KOPT-K1 (cell line): Measurements from ENCODE around the gene IL23A.
"Not testable (repeated sequence)": the region's sequence is repeated elsewhere in the genome, so short reads cannot be mapped to it uniquely, and the experiment has no call there.

ENCODE experiments used
- H3K27ac ChIP-seq: fragments of 200-600 bp; sonication (generic); 2 replicates; pipeline ENCODE4 v1.5.1; 2016; ENCODE audit warnings: antibody characterized with exemption, mild to moderate bottlenecking, low read depth, low read length; ENCODE audit not compliant: poor library complexity, severe bottlenecking
- H3K36me3 ChIP-seq: fragments of 200-600 bp; sonication (generic); 2 replicates; pipeline ENCODE4 v1.5.1; 2017; ENCODE audit warnings: antibody characterized with exemption, mild to moderate bottlenecking, low read length, moderate library complexity; ENCODE audit not compliant: insufficient read depth
- H3K9me3 ChIP-seq: fragments of 200-600 bp; sonication (generic); 2 replicates; pipeline ENCODE4 v1.5.1; 2017; ENCODE audit warnings: antibody characterized with exemption, low read length, mild to moderate bottlenecking; ENCODE audit not compliant: insufficient read depth, poor library complexity, severe bottlenecking

IL23A gene

GRCh38 chr12:56315249-56315621, 23.4 kb upstream of the IL23A start:
- peak overlapping the region; percentile 85 for H3K27ac ChIP-seq
- H3K36me3 ChIP-seq, result peaks cover 63% of the 10 kb centered on the region
- no peaks in the 10 kb centered on the region for H3K9me3 ChIP-seq

- Histone ChIP-seq H3K9me3 (no peaks in the 10 kb centered on the region), H3K27ac (peak within 1 kb of the TSS; percentile 85), H3K36me3 (peaks cover 58% of the 10 kb centered on the region)
These were observed 22.8 kb upstream of the IL23A start, which contains the start of gene CNPY2 for GRCh38 chr12:56315622-56316473. Gene CNPY2, minus strand, starts transcription at chr12:56315988. Its CDS starts 771 bp downstream, at chr12:56315217.

- no peak overlapping the region for H3K27ac ChIP-seq
- H3K9me3 ChIP-seq, result no peaks in the 10 kb centered on the region
- H3K36me3 ChIP-seq, result peaks cover 59% of the 10 kb centered on the region
These were observed 21.0 kb upstream of the IL23A start for GRCh38 chr12:56317675-56318074.

GRCh38 chr12:56321027-56321426, 17.7 kb upstream of the IL23A start:
- H3K36me3 ChIP-seq, result peaks cover 75% of the 10 kb centered on the region
- no peaks in the 10 kb centered on the region for H3K9me3 ChIP-seq
- H3K27ac ChIP-seq, result no peak overlapping the region

- H3K9me3 ChIP-seq, H3K27ac ChIP-seq: not testable (repeated sequence)
- peaks cover 80% of the 10 kb centered on the region for H3K36me3 ChIP-seq
These were observed 17.1 kb upstream of the IL23A start for GRCh38 chr12:56321610-56322009.

- Histone ChIP-seq H3K9me3 (no peaks in the 10 kb centered on the region), H3K27ac (no peak overlapping the region), H3K36me3 (peaks cover 82% of the 10 kb centered on the region)
These were observed 14.5 kb upstream of the IL23A start for GRCh38 chr12:56324206-56324605.

- H3K9me3 ChIP-seq, result no peaks in the 10 kb centered on the region
- no peak overlapping the region for H3K27ac ChIP-seq
- peaks cover 70% of the 10 kb centered on the region for H3K36me3 ChIP-seq
These were observed 12.6 kb upstream of the IL23A start for GRCh38 chr12:56326126-56326525.

GRCh38 chr12:56326533-56326932, 12.2 kb upstream of the IL23A start:
- no peaks in the 10 kb centered on the region for H3K9me3 ChIP-seq
- no peak overlapping the region for H3K27ac ChIP-seq
- H3K36me3 ChIP-seq, result peaks cover 70% of the 10 kb centered on the region

- Histone ChIP-seq H3K9me3 (no peaks in the 10 kb centered on the region), H3K36me3 (peaks cover 27% of the 10 kb centered on the region), H3K27ac (no peak overlapping the region)
These were observed 7.7 kb upstream of the IL23A start for GRCh38 chr12:56330936-56331490.

- Histone ChIP-seq H3K9me3 (no peaks in the 10 kb centered on the region), H3K27ac (peak overlapping the region; percentile 94), H3K36me3 (peaks cover 10% of the 10 kb centered on the region)
These were observed 6.0 kb upstream of the IL23A start for GRCh38 chr12:56332512-56333196.

- Histone ChIP-seq H3K9me3 (no peaks in the 10 kb centered on the region), H3K36me3 (peaks cover 5% of the 10 kb centered on the region; the same call in 1 of the 2 replicates), H3K27ac (peak overlapping the region; percentile 94)
These were observed 5.4 kb upstream of the IL23A start for GRCh38 chr12:56333197-56333678.

GRCh38 chr12:56333679-56334489, 4.8 kb upstream of the IL23A start, which contains the start of gene PAN2:
Gene PAN2, minus strand, starts transcription at chr12:56334000. Its CDS starts 906 bp downstream, at chr12:56333094.
- Histone ChIP-seq H3K36me3 (no peaks in the 10 kb centered on the region), H3K9me3 (no peaks in the 10 kb centered on the region), H3K27ac (peak within 1 kb of the TSS; percentile 94)

GRCh38 chr12:56334490-56334793, 4.2 kb upstream of the IL23A start:
- H3K27ac ChIP-seq, result peak overlapping the region; percentile 94
- no peaks in the 10 kb centered on the region for H3K36me3 ChIP-seq
- H3K9me3 ChIP-seq, result no peaks in the 10 kb centered on the region

- H3K9me3 ChIP-seq, H3K36me3 ChIP-seq, H3K27ac ChIP-seq: not testable (repeated sequence)
These were observed 3.2 kb upstream of the IL23A start for GRCh38 chr12:56335527-56335926.
